ENCODE measurements around the gene CYP26C1. TPM values are rescaled to one million over a fixed set of nuclear protein-coding genes. Genes with fewer than 3 reads are reported as not detected.

Gene CYP26C1
- total and polyA plus RNA-seq, 5 donors from 2014 or later, result not detected

GRCh38 chr10:93032105-93032808, 28.3 kb upstream of the CYP26C1 start:
- Histone ChIP-seq H3K9me3 (ENCODE audit: control insufficient read depth in 2 of 2, low read length in 2 of 2) (no peaks in the 10 kb centered on the region), H3K4me1 (ENCODE audit: control insufficient read depth, insufficient read depth, low read length, poor library complexity, severe bottlenecking) (no peaks in the 10 kb centered on the region), H3K36me3 (ENCODE audit: control insufficient read depth, insufficient read depth, low read length) (no peaks in the 10 kb centered on the region), H3K4me3 (ENCODE audit: low read depth, low read length) (no peak overlapping the region), H3K27ac (ENCODE audit: insufficient read depth, low read length, poor library complexity, severe bottlenecking) (no peak overlapping the region), H3K27me3 (ENCODE audit: control insufficient read depth, insufficient read depth, low read length) (no peaks in the 10 kb centered on the region)
- H3K4me1 Mint-ChIP-seq, result peaks cover 0 to 16% (median 0%) of the 10 kb centered on the region in 4 donors
- H3K27me3 Mint-ChIP-seq, result no peaks in the 10 kb centered on the region
- H3K9me3 Mint-ChIP-seq, result no peaks in the 10 kb centered on the region
- no peak overlapping the region for H3K4me3 Mint-ChIP-seq
- H3K27ac Mint-ChIP-seq, result peak overlapping the region in 1 of 3 donors; percentile 63
- no peak for DNase-seq
- H3K36me3 Mint-ChIP-seq, result peaks cover 14% of the 10 kb centered on the region
- ATAC-seq (ENCODE audit: low read depth in 2 of 2), result no peak

DNA sequence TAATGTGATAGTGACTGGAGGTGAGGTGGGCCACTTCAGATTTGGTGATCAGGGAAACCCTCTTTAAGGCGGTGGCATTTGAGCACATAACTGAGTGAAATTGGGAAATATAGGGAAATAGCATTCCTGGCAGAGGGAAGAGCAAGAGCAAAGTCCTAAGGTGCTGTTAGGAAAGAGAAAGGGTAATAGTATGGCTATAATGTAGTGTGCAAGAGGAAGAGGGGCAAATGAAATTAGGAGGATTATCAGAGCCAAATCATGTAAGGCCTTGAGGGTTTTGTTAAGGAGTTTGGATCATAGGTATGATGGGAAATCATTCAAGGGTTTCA, 27.8 kb upstream of the CYP26C1 start:
- no peak overlapping the region for H3K4me3 Mint-ChIP-seq

DNA sequence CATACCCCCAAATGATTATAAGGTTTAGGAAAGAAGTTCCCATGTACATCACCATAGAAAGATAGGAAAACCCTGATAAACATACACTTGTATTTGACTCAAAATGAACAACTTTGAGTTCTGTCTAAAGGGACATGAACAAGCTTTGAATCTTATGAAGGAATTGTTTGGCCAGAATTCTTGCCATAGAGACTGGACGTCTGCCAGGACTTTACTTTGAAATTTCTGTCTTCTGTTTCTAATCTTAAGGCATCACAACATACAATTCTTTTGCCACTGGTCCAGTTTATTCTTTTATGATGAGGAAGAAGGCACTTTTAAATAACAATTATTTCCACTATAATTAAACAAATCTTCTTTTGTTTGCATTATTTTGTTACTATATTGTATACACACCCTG, 26.2 kb upstream of the CYP26C1 start:
- Mint-ChIP-seq H3K27ac (no peak overlapping the region), H3K4me3 (no peak overlapping the region), H3K9me3 (no peaks in the 10 kb centered on the region), H3K27me3 (no peaks in the 10 kb centered on the region), H3K36me3 (peaks cover 6% of the 10 kb centered on the region), H3K4me1 (peaks cover 0 to 16% (median 0%) of the 10 kb centered on the region in 4 donors)
- Histone ChIP-seq H3K9me3 (ENCODE audit: control insufficient read depth in 2 of 2, low read length in 2 of 2) (no peaks in the 10 kb centered on the region), H3K4me3 (ENCODE audit: low read depth, low read length) (no peak overlapping the region), H3K27ac (ENCODE audit: insufficient read depth, low read length, poor library complexity, severe bottlenecking) (no peak overlapping the region), H3K36me3 (ENCODE audit: control insufficient read depth, insufficient read depth, low read length) (no peaks in the 10 kb centered on the region), H3K27me3 (ENCODE audit: control insufficient read depth, insufficient read depth, low read length) (no peaks in the 10 kb centered on the region), H3K4me1 (ENCODE audit: control insufficient read depth, insufficient read depth, low read length, poor library complexity, severe bottlenecking) (no peaks in the 10 kb centered on the region)
- ATAC-seq (ENCODE audit: low read depth in 2 of 2) (no peak), DNase-seq (no peak)

More for the DNA sequence above, 27.8 kb upstream of the CYP26C1 start:
- Mint-ChIP-seq H3K9me3 (no peaks in the 10 kb centered on the region), H3K36me3 (peaks cover 10% of the 10 kb centered on the region), H3K27me3 (no peaks in the 10 kb centered on the region), H3K4me1 (peaks cover 0 to 16% (median 0%) of the 10 kb centered on the region in 4 donors), H3K27ac (no peak overlapping the region)
- H3K27ac ChIP-seq (ENCODE audit: insufficient read depth, low read length, poor library complexity, severe bottlenecking), result no peak overlapping the region
- ATAC-seq (ENCODE audit: low read depth in 2 of 2) (no peak), DNase-seq (no peak)
- H3K4me3 ChIP-seq (ENCODE audit: low read depth, low read length), result no peak overlapping the region
- no peaks in the 10 kb centered on the region for H3K27me3 ChIP-seq (ENCODE audit: control insufficient read depth, insufficient read depth, low read length)
- H3K9me3 ChIP-seq (ENCODE audit: control insufficient read depth in 2 of 2, low read length in 2 of 2), result no peaks in the 10 kb centered on the region
- H3K36me3 ChIP-seq (ENCODE audit: control insufficient read depth, insufficient read depth, low read length), result no peaks in the 10 kb centered on the region
- no peaks in the 10 kb centered on the region for H3K4me1 ChIP-seq (ENCODE audit: control insufficient read depth, insufficient read depth, low read length, poor library complexity, severe bottlenecking)

- Histone ChIP-seq H3K27me3 (ENCODE audit: control insufficient read depth, insufficient read depth, low read length) (no peaks in the 10 kb centered on the region), H3K4me3 (ENCODE audit: low read depth, low read length) (no peak overlapping the region), H3K36me3 (ENCODE audit: control insufficient read depth, insufficient read depth, low read length) (no peaks in the 10 kb centered on the region), H3K4me1 (ENCODE audit: control insufficient read depth, insufficient read depth, low read length, poor library complexity, severe bottlenecking) (no peaks in the 10 kb centered on the region), H3K9me3 (ENCODE audit: control insufficient read depth in 2 of 2, low read length in 2 of 2) (no peaks in the 10 kb centered on the region), H3K27ac (ENCODE audit: insufficient read depth, low read length, poor library complexity, severe bottlenecking) (no peak overlapping the region)
- no peaks in the 10 kb centered on the region for H3K27me3 Mint-ChIP-seq
- no peaks in the 10 kb centered on the region for H3K9me3 Mint-ChIP-seq
- H3K4me3 Mint-ChIP-seq, result no peak overlapping the region
- DNase-seq (no peak), ATAC-seq (ENCODE audit: low read depth in 2 of 2) (no peak)
- H3K36me3 Mint-ChIP-seq, result peaks cover 26% of the 10 kb centered on the region
- no peak overlapping the region for H3K27ac Mint-ChIP-seq
- peaks cover 0 to 9% (median 4%) of the 10 kb centered on the region in 4 donors for H3K4me1 Mint-ChIP-seq
Measured at GRCh38 chr10:93039110-93039509, 21.5 kb upstream of the CYP26C1 start.

GRCh38 chr10:93039721-93040120, 20.9 kb upstream of the CYP26C1 start:
- H3K4me3 ChIP-seq (ENCODE audit: low read depth, low read length), result no peak overlapping the region
- Mint-ChIP-seq H3K27ac (no peak overlapping the region), H3K4me1 (peaks cover 0 to 9% (median 4%) of the 10 kb centered on the region in 4 donors), H3K4me3 (no peak overlapping the region), H3K36me3 (peaks cover 26% of the 10 kb centered on the region), H3K27me3 (no peaks in the 10 kb centered on the region), H3K9me3 (no peaks in the 10 kb centered on the region)
- H3K4me1 ChIP-seq (ENCODE audit: control insufficient read depth, insufficient read depth, low read length, poor library complexity, severe bottlenecking), result no peaks in the 10 kb centered on the region
- ATAC-seq (ENCODE audit: low read depth in 2 of 2), result no peak
- H3K27ac ChIP-seq (ENCODE audit: insufficient read depth, low read length, poor library complexity, severe bottlenecking), result no peak overlapping the region
- peak in 1 of 3 donors; percentile 22 for DNase-seq
- no peaks in the 10 kb centered on the region for H3K27me3 ChIP-seq (ENCODE audit: control insufficient read depth, insufficient read depth, low read length)
- no peaks in the 10 kb centered on the region for H3K9me3 ChIP-seq (ENCODE audit: control insufficient read depth in 2 of 2, low read length in 2 of 2)
- no peaks in the 10 kb centered on the region for H3K36me3 ChIP-seq (ENCODE audit: control insufficient read depth, insufficient read depth, low read length)

- ATAC-seq (ENCODE audit: low read depth in 2 of 2) (no peak), DNase-seq (no peak)
- Mint-ChIP-seq H3K4me1 (peaks cover 0 to 5% (median 0%) of the 10 kb centered on the region in 4 donors), H3K36me3 (peaks cover 26% of the 10 kb centered on the region), H3K4me3 (no peak overlapping the region), H3K9me3 (peaks cover 0 to 1% (median 0%) of the 10 kb centered on the region in 7 donors), H3K27me3 (peaks cover 4% of the 10 kb centered on the region), H3K27ac (no peak overlapping the region)
- no peak overlapping the region for H3K27ac ChIP-seq (ENCODE audit: insufficient read depth, low read length, poor library complexity, severe bottlenecking)
- H3K4me3 ChIP-seq (ENCODE audit: low read depth, low read length), result no peak overlapping the region
- no peaks in the 10 kb centered on the region for H3K27me3 ChIP-seq (ENCODE audit: control insufficient read depth, insufficient read depth, low read length)
- no peaks in the 10 kb centered on the region for H3K9me3 ChIP-seq (ENCODE audit: control insufficient read depth in 2 of 2, low read length in 2 of 2)
- H3K36me3 ChIP-seq (ENCODE audit: control insufficient read depth, insufficient read depth, low read length), result peaks cover 12% of the 10 kb centered on the region
- no peaks in the 10 kb centered on the region for H3K4me1 ChIP-seq (ENCODE audit: control insufficient read depth, insufficient read depth, low read length, poor library complexity, severe bottlenecking)
Measured at GRCh38 chr10:93054486-93054885, 6.1 kb upstream of the CYP26C1 start.

DNA sequence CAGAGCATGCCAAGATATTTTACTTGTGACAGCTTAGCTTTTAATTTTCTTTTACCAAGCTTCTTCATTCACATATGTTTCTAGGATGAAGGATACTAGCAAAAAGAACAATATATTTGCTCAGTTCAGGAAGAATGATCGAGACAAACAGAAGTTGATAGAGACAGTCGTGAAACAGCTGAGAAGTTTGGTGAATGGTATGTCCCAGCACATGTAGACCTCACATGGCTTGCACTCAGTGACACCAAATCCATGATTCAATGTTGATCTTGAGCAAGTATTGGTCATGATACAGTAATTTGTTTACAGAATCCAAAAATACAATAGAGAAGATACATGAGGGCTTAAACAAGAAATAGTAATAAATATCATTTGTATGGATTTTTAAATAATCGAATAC, 2.5 kb upstream of the CYP26C1 start:
- peaks cover 28% of the 10 kb centered on the region for H3K36me3 Mint-ChIP-seq
- ATAC-seq (ENCODE audit: low read depth in 2 of 2), result no peak
- no peak overlapping the region for H3K27ac ChIP-seq (ENCODE audit: insufficient read depth, low read length, poor library complexity, severe bottlenecking)
- no peak overlapping the region for H3K4me3 Mint-ChIP-seq
- H3K4me1 Mint-ChIP-seq, result peaks cover 0 to 18% (median 5%) of the 10 kb centered on the region in 4 donors
- no peaks in the 10 kb centered on the region for H3K9me3 ChIP-seq (ENCODE audit: control insufficient read depth in 2 of 2, low read length in 2 of 2)
- H3K4me3 ChIP-seq (ENCODE audit: low read depth, low read length), result no peak overlapping the region
- H3K27ac Mint-ChIP-seq, result no peak overlapping the region
- H3K27me3 ChIP-seq (ENCODE audit: control insufficient read depth, insufficient read depth, low read length), result no peaks in the 10 kb centered on the region
- H3K9me3 Mint-ChIP-seq, result no peaks in the 10 kb centered on the region
- peaks cover 16% of the 10 kb centered on the region for H3K4me1 ChIP-seq (ENCODE audit: control insufficient read depth, insufficient read depth, low read length, poor library complexity, severe bottlenecking)
- H3K27me3 Mint-ChIP-seq, result peaks cover 23% of the 10 kb centered on the region
- H3K36me3 ChIP-seq (ENCODE audit: control insufficient read depth, insufficient read depth, low read length), result peaks cover 14% of the 10 kb centered on the region
- no peak for DNase-seq

Data from CD4-positive, CD25-positive, alpha-beta regulatory T cell (primary cell).